WI38 (cell line): ENCODE results near the gene DDIT3.
"Not testable (repeated sequence)": the region's sequence is repeated elsewhere in the genome, so short reads cannot be mapped to it uniquely, and the experiment has no call there.

Source experiments
- H3K4me3 ChIP-seq: 2 replicates; pipeline ENCODE4 v1.5.1; 2011; ENCODE audit warnings: low read depth, mild to moderate bottlenecking, control low read depth, low read length
- CTCF ChIP-seq: IDR thresholded peaks from 2 replicates; pipeline ENCODE4 v1.5.1; 2012; ENCODE audit warnings: low read depth, mild to moderate bottlenecking, control low read depth, low read length

DDIT3 gene

DNA sequence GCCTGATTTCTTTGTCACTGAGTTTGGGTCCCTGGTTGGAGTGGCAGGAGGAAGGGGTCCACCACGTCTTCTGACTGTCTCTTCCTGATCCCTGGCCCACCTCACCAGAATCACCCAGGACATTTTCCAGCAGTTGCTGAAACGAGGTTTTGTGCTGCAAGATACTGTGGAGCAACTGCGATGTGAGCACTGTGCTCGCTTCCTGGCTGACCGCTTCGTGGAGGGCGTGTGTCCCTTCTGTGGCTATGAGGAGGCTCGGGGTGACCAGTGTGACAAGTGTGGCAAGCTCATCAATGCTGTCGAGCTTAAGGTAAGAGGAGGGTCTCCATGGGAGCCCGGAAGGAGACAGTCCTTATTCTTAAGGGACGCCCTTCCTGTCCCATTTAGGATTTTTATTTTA, 20.1 kb downstream of the DDIT3 start:
- no peak for TF ChIP-seq CTCF
- H3K4me3 ChIP-seq = no peak overlapping the region

DNA sequence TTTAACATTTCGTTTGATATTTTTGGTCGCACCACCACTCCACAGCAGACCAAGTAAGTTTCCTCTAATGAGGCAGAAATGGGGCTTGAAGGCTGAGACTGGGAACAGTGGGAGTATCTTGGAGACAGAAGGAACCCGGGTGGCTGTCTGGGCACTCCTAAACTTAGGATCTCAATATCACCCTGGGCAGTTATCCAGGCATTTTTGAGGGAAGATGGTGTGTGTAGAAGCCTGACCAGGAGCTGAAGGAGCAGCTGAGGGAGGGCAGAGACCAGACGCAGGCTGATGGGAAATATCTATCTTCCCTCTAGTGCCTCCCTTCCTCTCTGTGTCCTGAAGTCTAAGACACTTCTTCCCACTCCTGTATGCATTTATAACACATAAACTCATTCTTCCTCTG, 21.7 kb downstream of the DDIT3 start:
- H3K4me3 ChIP-seq = no peak overlapping the region
- no peak for TF ChIP-seq CTCF

DNA sequence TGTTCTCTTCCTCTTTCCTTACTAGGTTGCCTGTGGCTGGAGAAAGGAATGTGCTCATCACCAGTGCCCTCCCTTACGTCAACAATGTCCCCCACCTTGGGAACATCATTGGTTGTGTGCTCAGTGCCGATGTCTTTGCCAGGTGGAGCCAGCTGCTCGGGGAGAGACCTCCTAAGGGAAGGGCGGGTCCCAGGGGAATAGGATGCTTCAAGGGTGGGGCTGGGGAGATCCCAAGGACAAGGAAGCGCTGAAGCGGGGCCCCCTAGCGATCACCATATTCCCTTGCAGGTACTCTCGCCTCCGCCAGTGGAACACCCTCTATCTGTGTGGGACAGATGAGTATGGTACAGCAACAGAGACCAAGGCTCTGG, 22.2 kb downstream of the DDIT3 start:
- no peak for TF ChIP-seq CTCF
- H3K4me3 ChIP-seq = no peak overlapping the region

- no peak for TF ChIP-seq CTCF
- H3K4me3 ChIP-seq = no peak overlapping the region
Observed at GRCh38 chr12:57497223-57498131, 22.8 kb downstream of the DDIT3 start.

- no peak overlapping the region for H3K4me3 ChIP-seq
- TF ChIP-seq CTCF = no peak
Observed at GRCh38 chr12:57496822-57497221, 23.5 kb downstream of the DDIT3 start.

DNA sequence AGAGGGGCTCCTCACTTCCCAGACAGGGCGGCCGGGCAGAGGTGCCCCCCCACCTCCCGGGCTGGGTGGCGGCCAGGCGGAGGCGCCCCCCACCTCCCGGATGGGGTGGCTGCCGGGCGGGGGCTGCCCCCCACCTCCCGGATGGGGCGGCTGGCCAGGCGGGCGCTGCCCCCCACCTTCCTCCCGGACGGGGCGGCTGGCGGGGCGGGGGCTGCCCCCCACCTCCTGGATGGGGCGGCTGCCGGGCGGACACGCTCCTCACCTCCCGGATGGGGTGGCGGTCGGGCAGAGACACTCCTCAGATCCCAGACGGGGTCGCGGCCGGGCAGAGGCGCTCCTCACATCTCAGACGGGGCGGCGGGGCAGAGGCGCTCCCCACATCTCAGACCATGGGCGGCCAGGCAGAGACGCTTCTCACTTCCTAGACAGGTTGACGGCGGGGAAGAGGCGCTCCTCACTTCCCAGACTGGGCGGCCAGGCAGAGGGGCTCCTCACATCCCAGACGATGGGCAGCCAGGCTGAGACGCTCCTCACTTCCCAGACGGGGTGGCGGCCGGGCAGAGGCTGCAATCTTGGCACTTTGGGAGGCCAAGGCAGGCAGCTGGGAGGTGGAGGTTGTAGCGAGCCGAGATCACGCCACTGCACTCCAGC, 25.1 kb downstream of the DDIT3 start:
- H3K4me3 ChIP-seq = not testable (repeated sequence)

- H3K4me3 ChIP-seq = no peak overlapping the region
- TF ChIP-seq CTCF = no peak
Observed at GRCh38 chr12:57491393-57492280, 28.7 kb downstream of the DDIT3 start.
